ENCODE results near the gene RBM47.
"Not testable (repeated sequence)": the region's sequence is repeated elsewhere in the genome, so short reads cannot be mapped to it uniquely, and the experiment has no call there.

RBM47 gene

GRCh38 chr4:40629401-40630334 lies at the start of gene RBM47:
Gene RBM47 (minus strand): TSS chr4:40629864. CDS start chr4:40438893, 190,971 bp downstream.
- peak in 1 of 2 donors; percentile 31 for DNase-seq (ENCODE audit: low read depth in 2 of 2)

DNA sequence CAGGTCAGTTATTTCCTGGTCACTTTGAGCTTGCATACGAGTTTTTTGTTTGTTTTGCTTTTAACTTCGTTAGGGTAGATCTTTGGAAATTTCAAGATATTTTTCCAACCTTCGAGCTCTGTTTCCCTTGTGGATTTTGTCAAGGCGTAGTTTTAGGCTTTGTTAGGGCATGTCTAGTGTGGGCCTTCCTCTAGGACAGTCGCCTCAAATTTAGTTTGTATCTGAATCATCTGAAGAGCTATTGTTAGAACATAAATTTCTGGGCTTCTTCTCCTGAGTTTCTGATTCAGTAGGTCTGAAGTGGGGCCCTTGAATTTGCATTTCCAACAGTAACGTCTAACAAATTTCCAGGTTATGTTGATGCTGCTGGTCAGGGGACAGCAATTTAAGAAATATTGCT lies 48.8 kb upstream of the RBM47 start:
- no peak for DNase-seq (ENCODE audit: low read depth in 2 of 2)

- DNase-seq (ENCODE audit: low read depth in 2 of 2) = no peak
Measured at GRCh38 chr4:40675166-40675565, 45.5 kb upstream of the RBM47 start.

DNA sequence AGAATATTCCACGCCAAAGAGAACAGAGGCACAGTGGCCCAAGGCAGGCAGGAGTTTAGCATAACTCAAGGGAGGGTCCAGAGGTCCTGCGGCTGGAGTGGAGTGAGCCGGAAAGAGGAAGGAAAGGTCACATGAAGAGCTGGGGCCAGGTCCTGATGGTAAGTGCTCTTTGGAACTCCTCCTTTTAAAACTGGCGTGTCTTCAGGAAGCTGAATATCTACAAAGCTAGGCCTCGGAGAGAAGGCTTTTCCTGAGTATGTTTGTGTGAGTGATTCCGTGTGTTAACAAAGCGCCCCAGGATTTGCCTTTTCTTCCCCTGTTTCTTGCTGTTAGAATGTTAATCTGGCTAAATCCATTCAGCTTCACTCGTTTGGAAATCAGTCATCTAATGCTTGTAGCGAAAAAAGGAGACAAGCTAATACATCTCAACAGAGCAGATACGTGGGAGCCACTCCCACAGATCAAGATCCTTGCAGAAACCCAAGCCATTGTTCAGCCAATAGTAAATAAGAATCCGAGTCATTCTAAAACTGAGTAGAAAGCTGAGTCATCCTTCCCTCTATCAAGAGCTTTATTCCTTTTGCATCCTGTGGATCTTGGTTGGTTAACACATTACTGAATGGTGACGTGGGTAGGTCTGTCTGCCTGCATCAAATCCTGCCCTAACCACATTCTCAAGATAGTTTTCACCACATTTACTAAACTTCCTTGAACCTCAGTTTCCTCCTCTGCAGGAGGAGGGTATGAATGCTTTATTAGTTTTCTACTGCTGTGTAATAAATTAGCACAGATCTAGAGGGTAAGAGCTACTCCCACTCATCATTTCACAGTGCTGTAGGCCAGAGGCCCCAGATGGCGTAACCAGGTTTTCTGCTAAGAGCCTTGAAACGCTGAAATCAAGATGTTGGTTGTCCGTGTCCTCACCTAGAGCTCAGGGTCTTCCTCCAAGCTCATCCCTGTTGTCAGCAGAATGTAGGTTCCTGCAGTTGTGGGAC lies 43.2 kb upstream of the RBM47 start:
- peak; percentile 43 to 48 for DNase-seq (ENCODE audit: low read depth in 2 of 2)

DNA sequence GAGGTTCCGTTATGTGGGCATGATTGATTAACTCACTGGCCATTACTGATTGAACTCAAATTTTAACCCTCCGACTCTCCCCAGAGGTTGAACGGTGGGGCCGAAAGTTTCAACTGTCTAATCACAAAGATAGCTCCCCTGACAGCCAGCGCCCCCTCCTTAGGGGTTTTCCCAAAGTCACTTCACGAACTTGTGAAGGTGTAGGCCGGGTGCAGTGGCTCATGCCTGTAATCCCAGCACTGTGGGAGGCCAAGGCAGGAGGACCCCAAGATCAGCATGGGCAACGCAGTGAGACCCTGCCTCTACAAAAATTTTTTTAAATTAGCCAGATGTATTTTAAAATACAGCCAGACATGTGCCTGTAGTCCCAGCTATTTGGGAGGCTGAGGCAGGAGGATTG lies 39.8 kb upstream of the RBM47 start:
- DNase-seq (ENCODE audit: low read depth in 2 of 2) = no peak

GRCh38 chr4:40665842-40666241 lies 36.2 kb upstream of the RBM47 start:
- DNase-seq (ENCODE audit: low read depth in 2 of 2) = no peak

- DNase-seq (ENCODE audit: low read depth in 2 of 2) = peak; percentile 24 to 48
Measured at GRCh38 chr4:40662962-40663604, 33.4 kb upstream of the RBM47 start.

- no peak for DNase-seq (ENCODE audit: low read depth in 2 of 2)
Measured at GRCh38 chr4:40661803-40662202, 32.1 kb upstream of the RBM47 start.

DNA sequence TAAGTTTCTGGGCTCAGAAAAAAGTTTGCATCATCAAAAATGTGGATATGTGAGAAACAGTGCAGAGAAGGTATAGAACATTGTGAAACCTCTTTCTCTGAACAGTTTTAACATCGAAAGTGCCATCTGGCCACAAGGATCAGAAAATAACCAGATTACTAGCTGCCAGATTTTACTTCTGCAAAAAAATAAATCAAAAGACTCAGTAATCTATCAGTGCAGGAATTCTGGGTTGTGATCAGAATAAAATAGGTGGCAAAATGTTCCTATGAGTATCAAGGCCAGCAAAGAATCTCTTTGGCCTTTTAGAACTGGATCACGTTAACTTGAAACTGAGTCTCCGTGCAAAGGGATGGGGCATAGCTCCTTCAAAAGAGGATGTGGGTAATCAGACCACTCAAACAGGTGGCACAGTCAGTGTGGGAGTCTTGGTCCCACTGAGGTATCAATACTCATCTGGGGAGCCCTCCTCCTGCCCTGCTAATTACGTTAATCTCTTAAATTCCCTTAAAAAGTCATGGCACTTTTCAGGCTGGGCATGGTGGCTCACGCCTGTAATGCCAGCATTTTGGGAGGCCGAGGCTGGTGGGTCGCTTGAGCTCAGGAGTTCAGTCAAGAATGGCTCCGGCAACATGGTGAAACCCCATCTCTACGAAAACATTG lies 26.7 kb upstream of the RBM47 start:
- no peak for DNase-seq (ENCODE audit: low read depth in 2 of 2)

DNA sequence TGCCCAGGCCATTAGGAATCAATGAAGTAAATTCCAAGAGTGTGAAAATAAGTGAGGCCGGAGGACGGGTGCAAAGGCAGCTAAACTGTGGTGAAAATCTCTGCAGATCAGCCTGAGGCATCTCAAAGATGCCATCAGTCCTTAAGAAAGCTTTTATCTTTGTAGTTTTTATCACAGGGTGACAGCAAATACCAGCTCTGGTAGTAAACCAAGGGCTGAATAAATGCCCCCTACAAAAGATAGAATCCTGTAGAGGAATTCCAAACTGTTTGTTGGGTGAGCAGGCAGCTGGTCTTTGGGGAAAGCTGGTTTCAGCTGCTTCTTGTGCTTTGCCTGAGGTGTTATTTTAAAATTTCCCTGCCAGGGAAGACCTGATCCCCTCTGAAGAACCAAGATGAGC lies 21.6 kb upstream of the RBM47 start:
- no peak for DNase-seq (ENCODE audit: low read depth in 2 of 2)

GRCh38 chr4:40649321-40649720 lies 19.7 kb upstream of the RBM47 start:
- DNase-seq (ENCODE audit: low read depth in 2 of 2) = no peak

DNA sequence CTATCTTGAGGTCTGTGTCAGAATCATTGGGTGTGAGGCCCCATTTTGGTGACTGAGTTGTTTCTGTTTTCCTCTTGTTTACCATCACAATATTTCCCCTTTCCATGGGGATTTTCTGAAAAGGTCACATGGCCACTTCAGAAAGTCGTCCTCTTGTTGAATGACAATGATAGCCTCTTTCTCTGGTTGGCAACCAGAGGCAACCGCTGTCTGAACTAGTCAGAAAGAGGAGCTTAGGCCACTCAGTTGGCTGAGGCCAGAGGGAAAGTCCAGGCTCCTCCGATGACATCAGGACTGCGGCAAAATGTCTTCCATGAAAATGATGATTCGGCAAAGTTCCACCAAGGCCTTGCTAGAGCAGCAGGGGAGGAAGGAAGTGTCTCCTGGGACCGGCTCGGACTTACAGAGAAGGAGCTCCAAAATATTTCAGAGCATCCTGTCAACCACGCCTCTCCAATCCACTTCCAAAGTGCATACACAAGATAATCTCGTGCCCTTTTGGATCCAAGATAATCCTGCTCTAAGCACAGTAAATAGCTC lies 19.1 kb upstream of the RBM47 start:
- DNase-seq (ENCODE audit: low read depth in 2 of 2) = no peak

DNA sequence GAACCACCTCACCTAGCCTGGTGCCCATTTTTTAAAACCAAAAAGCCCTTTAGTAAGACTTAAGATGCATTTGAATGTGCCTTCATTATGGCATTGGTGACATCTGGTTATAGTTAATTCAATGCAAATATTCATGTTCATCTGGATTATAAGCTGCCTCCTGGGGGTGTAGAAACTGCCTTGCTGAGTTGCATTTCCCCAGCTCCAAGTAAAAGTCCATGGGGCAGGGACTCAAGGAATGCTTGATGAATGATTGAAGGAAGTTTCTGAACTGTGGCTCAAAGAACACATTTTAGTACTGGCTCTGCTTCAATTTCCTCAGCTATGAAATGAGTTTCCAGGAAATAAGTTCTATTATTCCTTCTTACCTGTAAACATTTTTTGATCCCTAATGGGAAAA lies 18.5 kb upstream of the RBM47 start:
- no peak for DNase-seq (ENCODE audit: low read depth in 2 of 2)

DNA sequence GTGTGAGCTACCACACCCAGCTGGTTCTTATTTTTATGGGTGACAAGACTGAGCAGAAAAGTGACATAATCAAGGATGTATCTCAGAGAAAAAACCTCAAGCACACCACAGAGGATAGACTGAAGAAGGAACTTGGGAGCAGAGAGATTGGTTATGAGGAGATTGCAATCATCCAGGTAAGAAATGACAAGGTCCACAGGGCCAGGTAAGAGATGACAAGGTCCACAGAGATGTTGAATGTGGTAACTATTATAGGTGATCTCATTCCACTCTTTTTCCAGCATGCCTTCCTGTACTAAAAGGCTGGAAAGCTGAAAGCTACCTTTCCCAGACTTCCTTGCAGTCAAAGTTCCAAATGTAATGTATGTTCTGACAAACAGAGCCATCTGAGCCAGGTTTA lies 15.9 kb upstream of the RBM47 start:
- DNase-seq (ENCODE audit: low read depth in 2 of 2) = no peak

DNA sequence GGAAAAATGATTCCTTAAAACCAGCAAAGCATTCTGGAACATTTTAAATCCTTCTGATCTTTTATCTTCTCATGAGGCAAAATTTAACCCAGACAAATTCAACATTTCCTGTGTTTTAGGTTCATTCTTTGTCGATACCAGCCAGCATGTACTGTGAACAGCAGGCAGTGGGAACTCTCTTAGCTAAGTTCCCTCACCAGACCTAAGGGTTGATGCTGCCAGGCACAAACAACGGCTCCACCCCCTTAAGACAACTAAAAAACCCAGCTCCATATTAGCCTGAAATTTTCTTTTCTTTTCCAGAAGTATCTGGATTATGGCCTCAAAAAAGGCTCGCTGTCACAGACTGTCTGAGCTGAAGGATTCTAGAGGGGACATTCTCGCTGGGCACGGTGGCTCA lies 2.4 kb upstream of the RBM47 start:
- no peak for DNase-seq (ENCODE audit: low read depth in 2 of 2)

DNA sequence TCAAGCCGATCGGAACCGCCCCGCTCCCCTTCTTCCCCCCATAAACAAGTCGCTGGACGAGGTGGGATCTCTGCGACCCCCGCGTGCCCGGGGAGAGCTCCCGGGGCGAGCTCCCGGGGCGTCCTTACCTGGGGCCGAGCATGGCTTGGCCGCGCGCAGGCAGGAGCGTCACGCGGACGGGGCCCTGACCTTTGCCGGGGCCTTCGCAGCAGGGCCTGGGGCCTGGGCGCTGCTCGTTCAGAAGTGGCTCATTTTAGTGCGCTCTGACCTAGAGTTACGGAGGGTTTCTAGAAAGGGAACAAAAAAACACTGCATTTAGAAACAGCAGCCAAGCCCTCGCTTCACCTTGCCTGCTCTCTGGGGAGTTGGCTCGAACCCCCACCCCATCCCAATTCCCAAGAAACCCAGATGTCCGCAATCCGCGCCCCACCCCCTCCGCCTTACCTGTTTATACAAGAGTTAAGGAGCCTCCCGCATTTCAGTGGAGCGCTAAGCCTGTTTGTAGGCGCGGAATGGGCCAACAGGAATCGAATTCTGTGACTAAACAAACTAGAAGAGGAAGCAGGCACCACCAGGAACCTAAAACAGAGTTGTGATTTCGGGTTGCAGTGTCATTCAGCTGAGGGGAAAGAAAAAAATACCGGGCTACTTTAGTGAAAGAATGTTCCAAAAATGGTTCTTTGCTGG lies 814 bp upstream of the RBM47 start:
- DNase-seq (ENCODE audit: low read depth in 2 of 2) = no peak

DNA sequence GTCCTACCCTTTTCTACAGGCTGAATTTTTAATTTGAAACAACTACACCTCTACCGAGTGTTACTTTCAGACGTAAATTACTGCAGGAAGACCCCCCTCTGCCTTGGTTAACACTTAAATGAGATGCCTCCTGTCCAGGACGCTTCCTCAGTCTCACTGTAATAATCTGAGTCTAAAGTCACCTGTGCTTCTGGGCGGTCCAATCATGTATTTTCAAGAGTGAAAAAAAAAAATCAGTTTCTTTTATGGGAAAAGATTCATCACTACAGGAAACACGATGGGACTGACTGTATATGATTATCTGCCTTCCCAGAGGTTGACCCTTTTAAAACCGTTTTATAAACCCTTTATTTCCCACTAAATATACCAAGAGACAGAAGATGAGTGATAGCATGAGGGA lies 776 bp downstream of the RBM47 start:
- no peak for DNase-seq (ENCODE audit: low read depth in 2 of 2)

- DNase-seq (ENCODE audit: low read depth in 2 of 2) = not testable (repeated sequence)
Measured at GRCh38 chr4:40628407-40628806, 1.3 kb downstream of the RBM47 start.

DNA sequence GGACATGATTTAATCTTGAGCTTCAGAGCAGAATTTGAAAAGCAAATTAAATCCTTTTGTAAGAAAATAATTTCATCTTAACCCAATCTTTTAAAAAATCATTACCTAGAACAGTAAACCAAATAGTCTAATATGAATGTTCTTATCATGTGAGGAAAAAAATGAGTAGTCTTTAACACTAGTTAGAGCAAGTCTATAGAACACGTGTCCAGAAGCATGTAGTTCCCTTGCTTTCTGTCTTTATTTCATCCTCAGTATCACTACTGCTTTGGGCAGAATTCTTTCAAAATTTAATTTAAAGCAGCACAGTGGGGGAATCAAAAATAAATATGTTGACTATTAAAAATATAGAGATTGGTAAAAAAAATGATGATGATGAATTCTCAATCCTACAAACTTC lies 2.1 kb downstream of the RBM47 start:
- no peak for DNase-seq (ENCODE audit: low read depth in 2 of 2)

GRCh38 chr4:40626183-40626990 lies 3.3 kb downstream of the RBM47 start:
- DNase-seq (ENCODE audit: low read depth in 2 of 2) = no peak

Data from stimulated activated CD4-positive, alpha-beta T cell treated with anti-CD3 and anti-CD28 coated beads, Interleukin-15, amount 100 ng/mL, for 48 hours (primary cell).